Measurements from ENCODE around the gene SNTN. TPM values are rescaled to one million over a fixed set of nuclear protein-coding genes. Genes with fewer than 3 reads are reported as not detected.

Gene SNTN
- polyA plus RNA-seq, 1 of the 3 experiments (the other 2 are of a cell fraction): not detected

- Histone ChIP-seq H3K36me3 (replicated peaks in 1 of 2; ENCODE audit: control insufficient read depth in 1 of 2, insufficient read depth in 2 of 2, low read length in 1 of 2) (no peaks in the 10 kb centered on the region), H3K27me3 (ENCODE audit: insufficient read depth) (no peaks in the 10 kb centered on the region), H4K20me1 (ENCODE audit: insufficient read depth) (no peaks in the 10 kb centered on the region), H3K9me3 (no peaks in the 10 kb centered on the region), H3K4me3 (ENCODE audit: low read depth in 2 of 2, low read length in 1 of 2) (no peak overlapping the region), H3K9me2 (no peaks in the 10 kb centered on the region), H3K4me2 (no peak overlapping the region), H3F3A (replicated peaks; ENCODE audit: insufficient read depth) (no peaks in the 10 kb centered on the region), H3K79me2 (ENCODE audit: insufficient read depth) (no peaks in the 10 kb centered on the region), H2AFZ (ENCODE audit: low read depth) (no peak overlapping the region), H3K9ac (no peak overlapping the region), H3K27ac (ENCODE audit: low read depth in 2 of 2, low read length in 1 of 2) (no peak overlapping the region), H3K4me1 (ENCODE audit: control insufficient read depth in 1 of 2, insufficient read depth in 2 of 2, low read depth in 1 of 2, low read length in 1 of 2) (no peaks in the 10 kb centered on the region)
- ChIA-PET POLR2A (no interaction called here), CTCF (interaction anchor here (0.7 kb wide), 1 partner anchor 354 kb away, joined by 3 read pairs; no protein-coding TSS in a partner anchor)
- TF ChIP-seq ELF1 (IDR thresholded peaks at IDR 0.05) (no peak), USF1 (IDR thresholded peaks at IDR 0.05; ENCODE audit: borderline replicate concordance, low read depth) (no peak), NRF1 (IDR thresholded peaks at IDR 0.05; ENCODE audit: low read depth, low read length) (no peak), FOXJ3 (CRISPR knock-in tag; IDR thresholded peaks at IDR 0.05) (no peak), CHD2 (IDR thresholded peaks at IDR 0.05; ENCODE audit: low read length, partially characterized antibody) (no peak), EP300 (IDR thresholded peaks at IDR 0.05; ENCODE audit: borderline replicate concordance in 1 of 2, low read depth in 1 of 2, low read length in 1 of 2) (no peak)
- no peak for DNase-seq
- 27% methylated on average over 3 of the region's 3 CpGs for WGBS (ENCODE audit: low lambda C conversion rate)
Measured at GRCh38 chr3:63607716-63608115, 44.8 kb upstream of the SNTN start.

- Histone ChIP-seq H3K9me2 (no peaks in the 10 kb centered on the region), H3K79me2 (ENCODE audit: insufficient read depth) (no peaks in the 10 kb centered on the region), H3K9ac (no peak overlapping the region), H3K27me3 (ENCODE audit: insufficient read depth) (no peaks in the 10 kb centered on the region), H3F3A (replicated peaks; ENCODE audit: insufficient read depth) (no peaks in the 10 kb centered on the region), H3K36me3 (replicated peaks in 1 of 2; ENCODE audit: control insufficient read depth in 1 of 2, insufficient read depth in 2 of 2, low read length in 1 of 2) (no peaks in the 10 kb centered on the region), H3K9me3 (no peaks in the 10 kb centered on the region), H3K4me1 (ENCODE audit: control insufficient read depth in 1 of 2, insufficient read depth in 2 of 2, low read depth in 1 of 2, low read length in 1 of 2) (0 out of 4 replicates have a peak, but pooled peaks cover 0 to 4% of the 10 kb centered on the region in 2 experiments), H3K4me3 (ENCODE audit: low read depth in 2 of 2, low read length in 1 of 2) (no peak overlapping the region), H3K27ac (ENCODE audit: low read depth in 2 of 2, low read length in 1 of 2) (no peak overlapping the region), H2AFZ (ENCODE audit: low read depth) (no peak overlapping the region), H3K4me2 (no peak overlapping the region), H4K20me1 (ENCODE audit: insufficient read depth) (no peaks in the 10 kb centered on the region)
- no peak for DNase-seq
- WGBS (ENCODE audit: low lambda C conversion rate): 74% methylated on average over 7 of the region's 7 CpGs
- CTCF ChIA-PET: interaction anchor here (0.9 to 1.1 kb wide), 2 partner anchors 15 to 21 kb away, joined by 3 to 4 read pairs; no protein-coding TSS in a partner anchor
- POLR2A ChIA-PET: no interaction called here
- TF ChIP-seq RAD21 (IDR thresholded peaks at IDR 0.05; ENCODE audit: low read length) (no peak), EP300 (IDR thresholded peaks at IDR 0.05; ENCODE audit: borderline replicate concordance in 1 of 2, low read depth in 1 of 2, low read length in 1 of 2) (no peak), REST (IDR thresholded peaks at IDR 0.05; ENCODE audit: low read depth, low read length) (no peak), JUND (IDR thresholded peaks at IDR 0.05) (no peak), MEF2A (IDR thresholded peaks at IDR 0.05; ENCODE audit: borderline replicate concordance, low read depth) (no peak), TEAD4 (IDR thresholded peaks at IDR 0.05; ENCODE audit: borderline replicate concordance, insufficient read depth) (no peak), FOXJ3 (CRISPR knock-in tag; IDR thresholded peaks at IDR 0.05) (no peak), RFX5 (IDR thresholded peaks at IDR 0.05; ENCODE audit: low read length) (no peak), NRF1 (IDR thresholded peaks at IDR 0.05; ENCODE audit: low read depth, low read length) (no peak), CTCF (IDR thresholded peaks at IDR 0.05) (no peak), FOSL2 (IDR thresholded peaks at IDR 0.05; ENCODE audit: borderline replicate concordance, low read depth) (no peak), USF1 (IDR thresholded peaks at IDR 0.05; ENCODE audit: borderline replicate concordance, low read depth) (no peak), NFIC (IDR thresholded peaks at IDR 0.05; ENCODE audit: borderline replicate concordance) (no peak), SIN3A (IDR thresholded peaks at IDR 0.05; ENCODE audit: borderline replicate concordance, low read depth, low read length) (no peak), GATA2 (CRISPR knock-in tag; IDR thresholded peaks at IDR 0.05) (no peak), RXRA (IDR thresholded peaks at IDR 0.05; ENCODE audit: borderline replicate concordance, low read depth) (no peak), TAF1 (IDR thresholded peaks at IDR 0.05; ENCODE audit: borderline replicate concordance, low read depth, low read length) (no peak), USF2 (IDR thresholded peaks at IDR 0.05; ENCODE audit: borderline replicate concordance, low read depth, low read length) (no peak)
Measured at GRCh38 chr3:63609408-63609807, 43.1 kb upstream of the SNTN start.

Measured in SK-N-SH (cell line).